ENCODE results near the gene BCL2L13.
"Not testable (repeated sequence)": the region's sequence is repeated elsewhere in the genome, so short reads cannot be mapped to it uniquely, and the experiment has no call there.

The BCL2L13 gene

DNA sequence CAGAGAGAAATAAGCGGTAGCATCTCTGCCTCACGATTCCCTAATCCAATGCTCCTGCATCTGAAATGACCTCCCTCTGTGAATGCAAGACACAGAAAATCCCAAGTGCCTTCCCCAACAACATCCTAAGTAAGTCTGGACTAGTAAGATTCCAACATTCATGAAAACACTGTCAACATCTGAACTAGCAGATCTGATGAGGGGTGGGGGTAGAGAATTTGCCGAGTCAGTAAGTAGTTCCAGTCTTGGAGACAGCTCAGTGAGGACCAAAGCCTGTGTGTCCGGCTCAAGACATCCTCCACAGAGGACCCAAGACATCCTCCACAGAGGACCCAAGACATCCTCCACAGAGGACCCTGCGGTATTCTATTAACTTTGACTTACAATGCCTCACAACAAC lies 126.3 kb downstream of the BCL2L13 start:
- DNase-seq (ENCODE audit: low read depth): not testable (repeated sequence)

DNA sequence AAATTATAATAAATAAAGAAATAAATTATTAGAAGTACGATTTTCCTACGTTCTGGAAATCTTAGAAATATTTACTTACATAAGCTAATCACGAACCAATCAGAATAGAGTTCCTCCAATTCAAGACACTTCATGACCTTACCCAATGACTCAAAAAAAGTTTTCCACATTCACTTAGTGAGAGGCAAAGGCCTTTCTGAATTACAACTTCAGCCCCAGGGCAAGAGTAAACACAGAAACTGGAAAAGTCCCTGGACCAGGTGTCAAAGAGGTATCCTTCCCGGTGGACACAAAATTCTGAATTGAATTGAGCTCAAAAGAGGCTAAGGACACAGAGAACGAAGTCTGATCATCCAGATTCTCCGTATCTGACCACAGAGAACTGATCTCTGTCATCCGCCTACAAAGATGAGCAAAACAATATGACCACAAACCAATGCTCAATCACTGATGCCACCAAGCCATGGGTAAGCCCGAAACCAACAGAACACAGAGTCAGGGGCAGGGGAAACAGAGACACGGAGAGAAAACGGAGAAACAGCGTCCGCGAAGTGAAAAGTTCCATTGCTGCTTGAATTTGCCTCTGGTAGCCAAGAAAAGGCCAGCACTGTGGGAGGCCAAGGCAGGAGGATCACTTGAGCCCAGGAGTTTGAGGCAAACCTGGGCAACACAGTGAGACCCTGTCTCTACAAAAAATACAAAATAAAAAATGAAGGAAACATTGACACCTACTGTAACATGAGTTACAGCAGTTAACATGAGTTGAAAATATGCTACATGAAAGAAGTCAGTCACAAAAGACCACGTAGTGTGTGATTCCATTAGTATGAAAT lies 128.9 kb downstream of the BCL2L13 start:
- DNase-seq (ENCODE audit: low read depth): no peak

DNA sequence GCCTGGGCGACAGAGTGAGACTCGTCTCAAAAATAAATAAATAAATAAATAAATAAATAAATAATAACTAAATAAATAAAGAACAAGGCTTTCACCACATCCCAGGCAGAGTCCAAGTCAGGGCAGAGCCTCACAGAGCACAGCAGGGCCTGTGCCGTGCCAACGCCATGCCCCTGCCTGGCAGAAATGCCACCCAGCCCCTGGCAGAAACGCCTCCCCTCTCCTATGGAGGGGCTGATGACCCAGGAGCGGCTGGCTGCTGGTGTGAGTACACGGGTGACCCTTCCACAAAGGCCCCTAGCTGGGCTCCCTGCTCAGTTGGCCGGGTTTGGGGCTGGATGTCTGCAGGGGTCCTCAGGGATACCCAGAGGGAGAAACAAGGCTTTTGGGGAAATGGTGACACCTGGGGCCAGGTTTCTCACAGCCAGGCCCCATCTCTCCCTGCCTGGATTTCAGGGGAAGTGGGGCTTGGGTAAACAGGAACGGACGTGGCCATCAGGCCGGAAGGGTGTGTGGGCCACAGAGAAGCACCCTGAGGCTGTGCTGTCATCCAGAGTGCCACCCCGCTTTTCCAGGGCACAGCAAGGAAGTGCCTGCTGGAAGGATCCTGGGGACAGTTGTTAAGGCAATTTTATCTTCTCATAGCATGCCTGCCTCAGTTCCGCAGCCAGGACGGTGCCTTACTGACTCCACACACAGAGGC lies 130.6 kb downstream of the BCL2L13 start:
- no peak for DNase-seq (ENCODE audit: low read depth)

DNA sequence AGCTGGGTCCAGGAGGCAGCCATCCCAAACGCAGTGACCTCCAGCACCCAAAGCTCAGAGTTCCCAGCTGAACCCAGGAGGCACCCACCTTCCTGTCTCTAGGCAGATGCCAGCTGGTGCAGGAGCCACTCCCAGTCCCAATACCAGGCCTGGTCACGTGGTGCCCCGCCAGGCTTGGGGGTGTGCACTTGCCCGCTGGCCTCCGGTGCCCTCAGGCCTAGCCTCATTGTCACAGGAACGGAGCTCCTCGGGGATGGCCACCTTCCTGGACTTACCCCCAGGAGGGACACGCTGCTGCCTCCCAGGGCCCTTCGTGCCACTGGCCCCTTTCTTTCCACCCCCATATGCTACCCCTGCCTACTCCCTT lies 131.1 kb downstream of the BCL2L13 start:
- DNase-seq (ENCODE audit: low read depth): no peak

DNA sequence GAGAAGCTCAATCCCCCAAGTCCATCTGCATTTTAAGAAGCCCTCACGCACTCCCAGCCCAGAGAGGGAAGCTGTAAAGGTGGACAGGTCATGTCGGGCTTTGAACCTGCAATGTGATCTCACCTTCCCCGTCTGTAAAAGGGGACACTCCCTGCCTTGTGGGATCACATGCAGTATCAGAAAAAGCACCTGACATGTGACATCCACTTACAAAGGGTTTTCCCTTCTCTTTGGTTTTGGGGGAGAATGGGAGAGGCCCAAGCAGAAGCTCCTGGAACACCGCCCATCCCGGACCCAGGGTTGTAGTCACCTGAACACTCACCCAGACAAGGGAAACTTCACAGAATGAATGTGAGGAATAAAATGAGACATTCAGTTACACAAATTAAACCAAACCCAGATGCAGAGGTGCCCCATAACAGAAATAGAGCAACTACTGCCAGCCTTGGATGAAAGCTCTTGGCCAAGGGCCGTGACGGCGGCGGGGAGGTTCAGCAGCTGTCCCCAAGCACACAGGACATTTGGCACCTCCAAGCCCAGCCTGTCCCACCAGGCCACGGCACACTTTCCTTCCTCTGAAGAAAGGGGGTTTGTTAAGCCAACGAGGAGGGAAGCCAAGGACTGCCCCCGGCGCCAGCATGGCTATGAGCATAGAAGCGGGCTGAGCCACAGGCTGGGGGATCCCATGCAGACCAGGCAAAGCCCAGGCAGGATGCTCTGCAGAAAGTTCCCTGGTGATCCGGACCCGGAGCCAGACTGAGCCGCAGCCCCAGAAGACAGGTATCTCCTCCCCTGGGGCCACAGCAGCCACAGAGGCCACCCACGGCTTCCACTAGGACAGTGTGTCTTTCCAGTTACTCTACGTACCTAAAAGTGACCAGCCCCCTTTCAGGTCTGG lies 131.9 kb downstream of the BCL2L13 start:
- DNase-seq (ENCODE audit: low read depth): no peak

DNA sequence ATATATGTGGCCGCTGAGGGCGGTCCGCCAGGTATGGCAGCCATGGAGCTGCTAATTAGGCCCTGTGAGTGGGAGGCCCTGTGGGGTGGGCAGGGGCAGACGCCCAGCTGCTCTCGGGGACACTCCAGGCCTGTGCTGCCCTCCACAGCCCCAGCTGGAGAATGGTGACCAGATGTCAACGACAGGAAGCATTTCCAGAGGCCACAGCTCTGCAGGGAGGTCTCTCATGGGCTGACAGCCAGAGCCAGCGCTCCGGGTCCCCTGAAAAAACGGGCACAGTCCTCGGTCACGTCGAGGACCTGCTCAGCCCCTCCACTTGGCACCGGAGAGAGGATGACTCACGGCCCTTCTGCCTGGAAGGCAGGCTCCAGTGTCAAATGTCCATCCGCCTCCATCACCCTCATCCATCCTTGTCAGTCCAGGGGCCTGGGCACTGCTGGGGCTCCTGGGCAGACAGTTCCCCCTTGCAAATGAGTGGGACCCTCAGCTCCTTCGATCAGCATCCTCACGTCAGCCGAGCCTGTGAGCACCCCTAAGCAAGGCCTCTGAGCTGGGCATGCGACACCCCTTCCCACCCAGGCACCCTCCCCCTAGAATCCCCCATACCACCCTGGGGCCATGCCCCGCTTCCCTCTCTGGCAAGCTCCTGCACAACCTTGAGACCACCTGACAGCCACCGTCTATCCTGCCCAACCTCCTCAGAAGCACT lies 133.8 kb downstream of the BCL2L13 start:
- DNase-seq (ENCODE audit: low read depth): no peak

DNA sequence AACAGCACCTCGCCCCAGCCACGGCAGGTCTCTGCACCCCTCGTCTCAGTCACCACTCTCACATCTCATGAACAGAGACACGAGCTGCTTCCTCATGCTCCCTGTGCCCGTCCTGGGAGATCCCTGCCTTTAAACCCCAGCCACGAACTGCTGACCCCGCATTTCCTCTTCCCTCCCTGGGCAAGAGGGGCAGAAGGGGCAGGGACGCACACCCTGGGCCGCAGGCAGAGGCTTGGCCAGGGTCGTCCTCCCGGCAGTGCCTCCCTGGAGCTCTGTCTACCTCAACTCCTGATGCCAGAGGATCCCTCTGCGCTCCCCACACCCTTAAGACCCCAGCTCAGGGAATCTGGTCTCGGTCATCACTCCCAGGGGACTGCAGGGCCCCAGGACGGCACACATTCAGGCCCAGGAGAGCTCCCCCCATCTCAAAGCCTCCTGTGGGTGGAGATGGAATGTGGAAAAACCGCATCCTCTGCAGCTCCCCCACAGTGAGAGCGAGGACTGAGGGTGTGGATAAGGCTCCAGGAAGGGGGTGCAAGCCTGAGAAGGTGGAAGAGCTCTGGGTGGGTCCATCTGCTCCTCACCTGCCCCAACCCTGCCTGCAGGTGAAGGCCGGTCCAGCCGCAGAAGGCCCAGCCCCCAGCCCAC lies 134.5 kb downstream of the BCL2L13 start:
- DNase-seq (ENCODE audit: low read depth): no peak

DNA sequence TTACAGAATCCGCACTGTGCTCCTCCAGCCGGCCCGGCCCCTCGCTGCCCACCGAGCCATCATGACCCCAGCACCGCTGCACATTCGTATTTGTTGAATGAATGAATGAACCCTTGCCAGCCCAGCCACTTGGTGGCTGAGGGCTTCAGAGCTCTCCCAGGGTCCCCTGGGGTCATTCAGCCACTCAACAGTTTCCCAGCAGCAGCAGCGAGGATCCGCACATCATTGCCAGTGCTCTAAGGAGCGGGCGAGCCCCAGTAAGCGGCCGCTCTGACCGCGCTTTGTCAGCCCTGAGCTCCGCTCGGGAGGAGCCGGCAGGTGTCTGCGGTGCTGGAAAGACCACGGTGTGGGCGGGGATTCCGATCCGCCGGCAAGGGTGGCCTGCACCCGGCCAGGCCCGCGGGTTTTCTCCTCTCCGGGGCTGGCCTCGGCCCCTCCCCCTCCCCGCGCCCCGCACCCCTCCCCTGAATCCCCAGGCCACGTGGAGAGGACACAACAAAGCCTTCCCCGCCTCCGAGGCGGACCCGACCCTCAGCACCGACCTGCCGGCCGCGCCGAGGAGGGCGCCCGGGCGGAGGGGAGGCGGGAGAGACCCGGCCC lies 135.1 kb downstream of the BCL2L13 start:
- DNase-seq (ENCODE audit: low read depth): peak; percentile 50

DNA sequence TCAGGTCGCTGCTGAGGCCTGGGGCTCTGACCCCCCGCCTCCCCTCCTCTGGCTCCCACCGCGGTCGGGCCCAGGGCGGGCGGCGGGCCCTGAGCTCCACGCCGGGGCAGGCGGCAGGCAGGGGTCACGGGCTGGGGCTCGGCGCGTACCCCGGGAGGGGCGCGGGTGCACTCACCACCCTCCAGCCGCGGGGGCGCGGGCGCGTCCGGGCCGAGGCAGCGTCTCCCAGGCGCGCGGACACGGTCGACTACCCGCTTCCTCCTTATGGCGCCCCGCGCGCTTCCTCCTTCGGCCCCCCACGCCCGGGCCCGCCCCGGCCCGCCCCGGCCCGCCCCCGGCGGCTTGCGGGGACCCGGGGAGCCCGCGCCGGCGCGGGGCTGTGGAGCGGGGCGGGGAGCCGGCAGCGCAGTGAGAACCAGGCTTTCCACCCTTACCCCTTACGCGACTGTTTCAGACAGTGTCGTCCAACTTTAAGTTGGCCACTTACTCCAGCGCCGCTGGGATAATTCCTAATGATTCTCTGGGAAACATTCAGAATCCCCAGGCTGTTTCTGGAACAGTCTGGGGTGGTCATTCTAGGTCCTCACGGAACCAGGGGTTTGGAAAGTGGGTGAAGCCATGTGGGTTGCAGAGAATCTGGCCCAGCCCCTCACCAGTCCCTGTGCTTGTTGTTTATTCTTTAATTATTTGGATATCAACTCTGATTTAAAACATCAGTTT lies 135.8 kb downstream of the BCL2L13 start, which contains the start of gene BID:
Gene BID, minus strand, starts transcription at position 264 of the 720 bp plus-strand sequence. CDS start 24,353 bp downstream, outside the sequence.
- DNase-seq (ENCODE audit: low read depth): no peak

DNA sequence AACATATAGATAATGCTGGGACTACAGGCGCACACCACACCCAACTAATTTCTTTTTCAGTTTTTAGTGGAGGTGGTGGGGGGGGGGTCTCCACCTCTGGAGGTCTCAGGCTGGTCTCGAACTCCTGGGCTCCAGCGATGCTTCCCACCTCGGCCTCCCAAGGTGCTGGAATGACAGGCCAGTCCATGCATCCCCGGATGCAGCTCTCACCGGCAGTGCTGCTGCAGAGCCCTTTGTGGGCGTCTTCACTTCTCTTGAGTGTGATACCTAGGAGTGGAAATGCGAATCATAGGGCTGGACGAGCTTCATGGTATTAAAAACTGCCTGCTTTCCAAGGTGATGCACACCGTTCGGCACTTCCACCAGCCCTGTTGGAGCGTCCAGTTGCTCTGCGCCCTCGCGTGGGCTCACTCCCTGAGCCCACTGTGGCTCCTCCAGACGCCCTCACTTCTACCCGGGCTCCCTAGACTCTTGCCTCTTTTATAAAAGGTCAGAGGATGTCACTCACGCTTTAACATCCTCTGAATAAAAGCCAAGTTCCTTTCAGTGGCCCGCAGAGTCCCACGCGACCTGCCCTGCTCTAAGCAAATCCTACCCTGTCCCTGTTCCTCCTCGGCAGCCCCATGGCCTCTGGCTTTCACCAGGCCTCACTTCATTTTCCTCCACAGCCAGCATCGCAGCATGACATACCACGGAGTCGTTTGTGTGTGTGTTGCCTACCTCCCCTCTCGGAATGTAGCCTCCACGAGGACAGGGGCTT lies 136.5 kb downstream of the BCL2L13 start:
- no peak for DNase-seq (ENCODE audit: low read depth)

DNA sequence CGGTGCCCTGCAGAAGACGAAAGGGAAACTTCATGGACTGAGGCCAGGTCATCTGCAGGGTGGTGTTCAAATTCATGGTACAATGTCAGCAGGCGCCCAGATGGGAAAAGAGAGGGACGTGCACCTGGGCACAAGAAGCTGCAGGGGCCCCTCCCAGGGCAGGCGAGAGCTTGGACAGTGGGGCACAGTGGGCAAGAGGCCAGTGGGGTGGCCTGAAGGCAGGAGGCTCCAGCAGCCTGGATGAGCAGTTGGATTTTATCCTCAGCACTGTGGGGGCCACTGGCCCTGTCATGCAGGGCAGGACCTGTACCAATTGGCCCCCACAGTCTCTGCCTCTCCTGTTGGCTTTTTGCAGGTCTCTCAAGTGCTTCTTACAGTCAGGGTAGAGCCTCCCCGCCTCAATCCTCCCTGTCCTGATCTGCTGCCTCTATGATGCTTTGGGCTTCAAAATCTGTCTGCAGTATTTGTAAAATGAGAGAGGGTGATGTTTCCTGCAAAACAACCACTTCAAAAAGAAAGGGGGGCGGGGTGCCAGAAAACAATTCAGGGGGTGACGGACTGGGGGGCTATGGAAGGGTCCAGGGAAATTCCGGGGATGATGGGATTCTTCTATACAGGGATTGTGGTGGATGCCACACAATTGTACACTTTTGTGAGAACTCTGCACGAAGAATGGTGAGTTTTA lies 137.4 kb downstream of the BCL2L13 start:
- DNase-seq (ENCODE audit: low read depth): no peak

DNA sequence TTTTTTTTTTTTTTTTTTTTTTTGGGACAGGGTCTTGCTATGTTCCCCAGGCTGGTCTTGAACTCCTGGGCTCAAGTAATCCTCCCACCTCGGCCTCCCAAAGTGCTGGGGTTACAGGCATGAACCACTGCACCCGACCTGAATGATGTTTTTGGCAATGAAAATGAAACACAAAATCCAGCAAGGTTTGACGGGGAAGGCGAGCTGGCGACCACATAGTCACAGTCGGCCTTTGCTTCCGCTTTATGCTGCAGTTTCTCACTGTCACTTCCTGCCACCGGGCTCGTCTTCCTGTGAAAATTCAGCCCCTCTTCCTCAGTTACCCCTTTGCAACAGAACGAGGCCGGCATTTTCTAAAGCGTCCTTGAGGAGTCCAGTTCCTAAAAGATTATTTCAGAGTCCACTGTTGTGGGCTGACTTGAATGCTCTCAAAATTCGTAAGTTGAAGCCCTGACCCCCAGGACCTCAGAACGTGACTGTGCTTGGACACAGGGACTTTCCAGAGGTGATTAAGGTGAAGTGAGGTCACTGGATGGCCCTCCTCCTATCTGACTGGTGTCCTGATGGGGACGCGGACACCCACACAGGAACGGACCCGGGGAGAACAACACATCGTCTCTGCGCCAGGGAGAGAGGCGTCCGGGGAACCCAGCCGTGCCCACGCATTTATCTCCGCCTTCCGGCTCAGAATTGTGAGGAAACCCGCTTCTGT lies 138.6 kb downstream of the BCL2L13 start:
- peak; percentile 53 for DNase-seq (ENCODE audit: low read depth)

DNA sequence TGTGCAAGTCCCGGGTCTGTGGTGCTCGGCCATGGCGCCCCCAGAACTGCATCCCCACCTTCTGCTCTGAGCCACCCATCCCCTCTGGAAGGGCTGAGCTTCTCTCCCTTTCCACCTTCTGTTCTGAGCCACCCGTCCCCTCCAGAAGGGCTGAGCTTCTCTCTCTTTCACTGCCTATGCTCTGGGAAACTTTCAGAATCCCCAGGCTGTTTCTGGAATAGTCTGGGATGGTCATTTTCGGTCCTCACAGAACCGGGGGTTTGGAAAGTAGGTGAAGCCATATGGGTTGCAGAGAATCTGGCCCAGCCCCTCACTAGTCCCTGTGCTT lies 139.1 kb downstream of the BCL2L13 start:
- DNase-seq (ENCODE audit: low read depth): no peak

DNA sequence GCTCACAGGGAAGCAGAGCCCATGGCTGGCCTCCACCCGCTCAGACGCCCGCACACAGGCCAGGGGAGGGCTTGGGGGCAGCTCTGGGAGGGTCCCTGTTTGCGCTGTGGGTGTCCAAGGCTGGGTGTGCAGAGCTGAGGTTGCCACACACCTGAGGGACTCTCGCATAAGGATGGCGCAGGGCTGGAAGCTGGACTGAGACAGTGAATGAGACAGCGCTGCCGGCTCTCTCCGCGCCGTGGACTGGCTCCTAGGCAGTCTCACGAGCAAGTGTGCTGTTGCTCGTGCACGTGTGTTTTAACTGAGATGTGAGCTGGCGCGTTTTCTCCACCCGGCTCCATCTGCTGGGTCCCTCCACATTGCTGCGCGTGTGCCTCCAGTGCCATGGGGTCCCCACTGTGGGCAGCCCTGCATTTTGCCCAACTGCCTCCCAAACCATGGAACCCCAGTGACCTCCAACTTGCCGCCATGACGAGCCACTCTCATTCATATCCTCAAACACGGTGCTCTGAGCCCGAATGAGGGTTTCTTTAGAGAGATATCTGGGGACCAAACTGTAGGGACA lies 139.9 kb downstream of the BCL2L13 start:
- no peak for DNase-seq (ENCODE audit: low read depth)

DNA sequence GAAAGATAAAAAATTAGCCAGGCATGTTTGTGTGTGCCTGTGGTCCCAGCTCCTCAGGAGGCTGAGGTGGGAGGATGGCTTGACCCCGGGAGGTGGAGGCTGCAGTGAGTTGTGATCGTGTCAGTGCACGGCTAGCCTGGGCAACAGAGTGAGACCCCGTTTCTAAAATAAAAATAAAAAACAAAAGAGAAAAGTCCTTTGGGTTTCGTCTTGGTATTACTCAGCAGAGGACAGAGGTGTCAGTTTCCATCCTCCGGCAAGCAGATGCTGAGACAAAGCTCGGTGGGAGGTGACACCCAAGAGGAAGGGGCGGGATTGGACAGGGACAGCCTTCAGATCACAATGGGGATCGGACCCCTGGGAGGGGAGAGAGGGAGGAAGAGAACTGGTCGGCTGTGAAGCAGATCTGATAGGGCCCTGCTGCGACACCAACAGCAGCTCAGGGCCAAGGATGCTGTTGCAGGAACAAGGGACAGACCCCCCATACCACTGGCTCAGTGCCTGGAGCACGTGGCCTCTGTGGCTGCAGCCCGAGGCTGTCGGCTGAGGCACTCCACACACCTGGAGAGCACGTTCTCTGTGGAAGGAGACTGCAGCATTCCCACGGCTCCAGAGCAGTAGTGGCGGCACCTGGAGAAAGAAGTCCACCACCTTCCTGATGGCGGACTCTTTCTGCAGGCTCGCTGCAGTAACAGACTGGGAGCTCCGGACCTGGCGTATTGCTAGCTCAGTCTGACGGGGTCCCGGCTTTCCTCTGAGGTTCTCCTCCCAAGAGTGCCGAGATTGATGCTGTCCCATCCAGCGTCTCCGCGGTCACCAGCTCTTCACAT lies 140.9 kb downstream of the BCL2L13 start:
- no peak for DNase-seq (ENCODE audit: low read depth)

DNA sequence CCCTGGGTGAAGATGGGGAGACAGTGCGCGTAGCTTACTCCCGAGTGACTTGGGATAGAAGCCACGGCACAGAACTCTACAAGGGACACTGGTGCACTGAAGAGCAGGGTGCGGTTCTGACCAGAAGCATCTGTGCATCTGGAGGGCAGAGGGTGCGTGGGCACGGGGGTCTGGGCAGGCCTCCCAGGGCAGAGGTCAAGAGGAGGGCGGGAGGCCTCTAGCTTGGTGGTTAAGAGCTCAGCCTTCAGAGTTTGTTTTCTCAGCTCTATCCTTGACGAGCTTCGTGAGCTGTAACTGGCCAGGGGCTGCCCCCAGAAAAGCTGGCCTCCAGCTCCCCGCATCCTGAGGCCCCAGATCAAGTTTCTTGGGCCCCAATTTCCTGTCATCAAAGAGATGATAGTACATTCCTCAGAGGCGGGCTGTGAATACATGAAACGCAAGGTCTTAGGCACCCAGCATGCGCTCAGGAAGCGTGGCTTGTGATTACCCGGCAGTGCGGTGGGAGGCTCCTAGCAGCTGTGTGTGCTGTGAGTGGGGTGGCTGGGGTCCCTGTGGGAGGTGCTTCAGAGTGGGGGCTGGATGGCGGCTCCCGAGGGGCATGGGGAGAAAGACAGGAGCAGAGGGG lies 141.7 kb downstream of the BCL2L13 start:
- no peak for DNase-seq (ENCODE audit: low read depth)

Measured in stimulated activated CD8-positive, alpha-beta memory T cell treated with anti-CD3 and anti-CD28 coated beads, Interleukin-12 subunit alpha, Interleukin-12 subunit beta, amount 100 ng/mL, for 1 hour (primary cell).